ENCODE data around the gene HNF4A. TPM values are rescaled to one million over a fixed set of nuclear protein-coding genes. Genes with fewer than 3 reads are reported as not detected.

Gene HNF4A
- total and polyA plus RNA-seq, 2 of the 13 experiments (the other 11 are each of a cell fraction or from before 2014, with no cell fraction given) = 80.9 to 169 TPM

GRCh38 chr20:44475694-44476560, 120.4 kb downstream of the HNF4A start, which contains the start of gene TTPAL (continued):
- TF ChIP-seq ZNF576 (CRISPR knock-in tag; IDR thresholded peaks at IDR 0.05) (peak; percentile 84), BRCA1 (CRISPR knock-in tag; IDR thresholded peaks at IDR 0.05) (peak; percentile 91; the same call in 1 of the 2 replicates), REL (CRISPR knock-in tag; conservative IDR thresholded peaks at IDR 0.05) (peak; percentile 88), ZNF562 (CRISPR knock-in tag; IDR thresholded peaks at IDR 0.05; ENCODE audit: borderline replicate concordance) (no peak), YEATS2 (CRISPR knock-in tag; IDR thresholded peaks at IDR 0.05; ENCODE audit: borderline replicate concordance) (peak; percentile 95), ZSCAN21 (CRISPR knock-in tag; IDR thresholded peaks at IDR 0.05; ENCODE audit: borderline replicate concordance) (peak; percentile 98), MAFG (CRISPR knock-in tag; IDR thresholded peaks at IDR 0.05) (no peak), NFKBIZ (CRISPR knock-in tag; IDR thresholded peaks at IDR 0.05) (peak; percentile 89; the same call in 1 of the 2 replicates), ZNF780A (CRISPR knock-in tag; IDR thresholded peaks at IDR 0.05) (no peak; the same call in 1 of the 2 replicates), ZSCAN30 (CRISPR knock-in tag; IDR thresholded peaks at IDR 0.05) (0 out of 2 replicates have a peak, but pooled peaks have one; percentile 7), ZKSCAN8 (CRISPR knock-in tag; IDR thresholded peaks at IDR 0.05; ENCODE audit: borderline replicate concordance) (peak; percentile 88), ZNF563 (CRISPR knock-in tag; IDR thresholded peaks at IDR 0.05) (peak; percentile 98), ZNF253 (CRISPR knock-in tag; IDR thresholded peaks at IDR 0.05; ENCODE audit: borderline replicate concordance) (0 out of 2 replicates have a peak, but pooled peaks have one; percentile 78), SRSF4 (IDR thresholded peaks at IDR 0.05; ENCODE audit: low read depth, low read length, poor library complexity, severe bottlenecking) (no peak), ZNF142 (CRISPR knock-in tag; IDR thresholded peaks at IDR 0.05) (peak; percentile 79; the same call in 1 of the 2 replicates), ZNF232 (CRISPR knock-in tag; IDR thresholded peaks at IDR 0.05; ENCODE audit: borderline replicate concordance) (no peak; the same call in none of the 2 replicates), SPEN (CRISPR knock-in tag; IDR thresholded peaks at IDR 0.05; ENCODE audit: low read depth) (peak; percentile 100), ELF4 (CRISPR knock-in tag; IDR thresholded peaks at IDR 0.05; ENCODE audit: borderline replicate concordance) (peak; percentile 98), ZIK1 (CRISPR knock-in tag; IDR thresholded peaks at IDR 0.05; ENCODE audit: borderline replicate concordance, low read depth) (peak; percentile 98; the same call in 1 of the 2 replicates), ZMAT3 (CRISPR knock-in tag; conservative IDR thresholded peaks at IDR 0.05) (peak; percentile 99), RNF219 (CRISPR knock-in tag; IDR thresholded peaks at IDR 0.05) (no peak)
